ENCODE measurements around the gene ANO4. TPM values are rescaled to one million over a fixed set of nuclear protein-coding genes. Genes with fewer than 3 reads are reported as not detected.

Gene ANO4
- total and polyA plus RNA-seq, 2 of the 8 experiments (the other 6 are each of a cell fraction or from before 2014, with no cell fraction given), result 1.1 to 3.4 TPM

DNA sequence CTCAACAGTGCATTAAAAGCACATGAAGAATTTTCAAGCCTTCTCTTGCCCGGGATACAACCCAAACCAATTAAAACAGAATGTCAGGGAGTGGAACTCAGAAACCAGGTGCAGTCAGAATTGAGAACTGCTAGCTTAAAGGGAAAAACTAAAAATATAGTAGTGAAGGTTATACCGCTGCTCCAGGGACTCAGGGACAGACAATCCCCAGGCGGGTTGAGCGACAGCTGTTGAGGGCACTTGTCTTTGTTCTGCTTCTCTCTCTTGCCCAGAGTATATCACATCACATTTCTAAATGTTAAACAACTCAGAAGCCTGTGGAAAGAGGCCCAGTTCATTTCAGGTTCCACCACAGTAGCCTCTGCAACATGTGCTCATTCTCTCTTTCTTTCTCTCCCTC lies 322.3 kb downstream of the ANO4 start:
- Histone ChIP-seq H3K23me2 (ENCODE audit: low read depth, low read length) (no peaks in the 10 kb centered on the region), H3K4me3 (ENCODE audit: extremely low read depth in 1 of 4, insufficient read depth in 2 of 4, low read depth in 3 of 4, low read length in 4 of 4) (no peak overlapping the region), H4K5ac (ENCODE audit: insufficient read length, low read depth, low read length) (no peak overlapping the region), H3K4me1 (replicated peaks in 1 of 4; ENCODE audit: control insufficient read depth in 3 of 4, insufficient read depth in 4 of 4, low read length in 3 of 4) (no peaks in the 10 kb centered on the region), H3K4me2 (ENCODE audit: insufficient read depth in 1 of 2, low read depth in 2 of 2, low read length in 2 of 2) (no peak overlapping the region), H3K9me3 (ENCODE audit: insufficient read depth in 2 of 2, low read depth in 1 of 2, low read length in 1 of 2) (no peaks in the 10 kb centered on the region), H4K20me1 (replicated peaks in 1 of 2; ENCODE audit: control insufficient read depth in 1 of 2, insufficient read depth in 2 of 2, low read length in 2 of 2) (no peaks in the 10 kb centered on the region), H2AFZ (ENCODE audit: low read length) (no peak overlapping the region), H3K27ac (ENCODE audit: low read depth, low read length) (no peak overlapping the region), H3K79me1 (ENCODE audit: low read depth, low read length) (no peaks in the 10 kb centered on the region), H3K14ac (ENCODE audit: insufficient read length) (no peak overlapping the region), H3K56ac (replicated peaks; ENCODE audit: insufficient read length, low read depth, low read length) (no peak overlapping the region), H3K36me3 (ENCODE audit: control insufficient read depth in 2 of 4, insufficient read depth in 4 of 4, low read length in 3 of 4) (no peaks in the 10 kb centered on the region), H4K91ac (replicated peaks; ENCODE audit: insufficient read length, low read length) (no peak overlapping the region), H3K9ac (replicated peaks in 1 of 4; ENCODE audit: extremely low read depth in 1 of 4, low read depth in 3 of 4, low read length in 3 of 4) (no peak overlapping the region), H3K4ac (replicated peaks; ENCODE audit: insufficient read length, low read depth, low read length) (no peak overlapping the region), H3K23ac (ENCODE audit: insufficient read length) (no peak overlapping the region), H3K27me3 (replicated peaks in 1 of 4; ENCODE audit: control insufficient read depth in 3 of 4, extremely low read depth in 1 of 4, insufficient read depth in 3 of 4, low read length in 3 of 4) (no peaks in the 10 kb centered on the region), H2BK15ac (ENCODE audit: low read length) (no peak overlapping the region), H4K8ac (ENCODE audit: extremely low read depth, insufficient read depth, low read length) (no peak overlapping the region), H2BK20ac (ENCODE audit: low read length) (no peak overlapping the region), H2BK12ac (ENCODE audit: low read depth, low read length) (no peak overlapping the region), H3K79me2 (ENCODE audit: control insufficient read depth in 1 of 2, insufficient read depth in 2 of 2, low read length in 2 of 2) (no peaks in the 10 kb centered on the region), H2BK5ac (ENCODE audit: low read depth, low read length) (no peak overlapping the region), H3K18ac (ENCODE audit: extremely low read depth, low read length) (no peak overlapping the region), H2AK5ac (ENCODE audit: low read depth, low read length) (no peak overlapping the region), H2BK120ac (replicated peaks; ENCODE audit: low read depth, low read length) (no peak overlapping the region)
- 81% methylated on average over 4 of the region's 4 CpGs; no CpG with 5 or more reads in 1 of the 2 experiments for WGBS, 2 experiments (ENCODE audit: extremely low coverage in 1 of 2, insufficient coverage in 1 of 2, insufficient read length in 1 of 2, insufficient replicate concordance in 2 of 2, low coverage in 1 of 2, low lambda C conversion rate in 2 of 2, missing lambda C conversion rate in 1 of 2)
- ChIA-PET POLR2A (ENCODE audit: partially characterized antibody) (no interaction called here), CTCF (ENCODE audit: partially characterized antibody) (interaction anchor here (0.6 to 1.3 kb wide), 4 partner anchors 190 to 760 kb away, joined by 3 read pairs; partner anchors contain the start of gene SLC17A8)
- no peak for FAIRE-seq
- DNase-seq (ENCODE audit: low read depth in 1 of 2, low spot score in 2 of 2), result no peak
- TF ChIP-seq NANOG (IDR thresholded peaks at IDR 0.05; ENCODE audit: insufficient read depth, low read depth, low read length, poor library complexity, severe bottlenecking), result no peak
- TF ChIP-seq CHD1 (IDR thresholded peaks at IDR 0.05; ENCODE audit: low read depth, low read length), result no peak
- TF ChIP-seq SIN3A (conservative IDR thresholded peaks at IDR 0.05 in 1 of 2, IDR thresholded peaks at IDR 0.05 in 1 of 2; ENCODE audit: low read depth in 1 of 2, low read length in 2 of 2), result no peak
